Esophagus muscularis mucosa (tissue), 4 donors: ENCODE data around the gene GPC1. TPM values are rescaled to one million over a fixed set of nuclear protein-coding genes. Genes with fewer than 3 reads are reported as not detected.

ENCODE experiments used
- DNase-seq: peaks from one replicate; pipeline ENCODE4 v3.0.0-alpha.2; 2017; ENCODE audit errors: extremely low spot score
- H3K27ac ChIP-seq, 4 donors: fragments of 200-600 bp; sonication (generic); replicated peaks in 1 of 4; 1 replicate in 3 of 4; 2 replicates in 1 of 4; pipeline ENCODE4 v1.5.1; 2016 to 2019; ENCODE audit warnings: mild to moderate bottlenecking in 1 of 4
- H3K27me3 ChIP-seq, 4 donors: fragments of 200-600 bp; sonication (generic); one replicate each; pipeline versions ENCODE4 v1.5.1 to v1.6.0; 2016 to 2019
- H3K36me3 ChIP-seq, 4 donors: fragments of 200-600 bp; sonication (generic); one replicate each; pipeline ENCODE4 v1.5.1; 2016 to 2019
- H3K4me1 ChIP-seq, 4 donors: fragments of 200-600 bp; sonication (generic); one replicate each; pipeline ENCODE4 v1.5.1; 2016 to 2019
- H3K4me3 ChIP-seq, 4 donors: fragments of 200-600 bp; sonication (generic); 1 replicate in 2 of 4; 2 replicates in 2 of 4; pipeline ENCODE4 v1.5.1; 2016 to 2019; ENCODE audit warnings: mild to moderate bottlenecking in 4 of 4, moderate library complexity in 1 of 4
- H3K9me3 ChIP-seq, 4 donors: fragments of 200-600 bp; sonication (generic); 1 replicate in 3 of 4; 2 replicates in 1 of 4; pipeline ENCODE4 v1.5.1; 2016 to 2019
- EP300 ChIP-seq: sonication (generic); formaldehyde crosslinking; IDR thresholded peaks from one replicate; pipeline ENCODE4 v1.6.1; 2017; ENCODE audit warnings: antibody characterized with exemption
- POLR2A ChIP-seq: fragments of 450-650 bp; IDR thresholded peaks from one replicate; pipeline ENCODE4 v1.6.1; 2017; ENCODE audit warnings: antibody characterized with exemption, moderate library complexity, mild to moderate bottlenecking, low read depth
- POLR2AphosphoS5 ChIP-seq, 2 donors: sonication (generic); formaldehyde crosslinking; IDR thresholded peaks; one replicate each; pipeline ENCODE4 v1.6.1; 2017; ENCODE audit warnings: antibody characterized with exemption in 2 of 2
- WGBS: methylation state at CpG from one replicate; pipeline ENCODE4 v1.1.5; 2018; 5-methylcytosine and 5-hydroxymethylcytosine counted together
- intact Hi-C: fragments of 100-400 bp; cut with DNase I; formaldehyde crosslinking; loops from one replicate; pipeline ENCODE4 v1.15.1; 2023
- total RNA-seq, 4 donors: library from RNA; depleted of rRNA; stranded (reverse); fragments of >200 nt; gene quantifications; one replicate each; pipeline versions ENCODE4 v1.1.0 to v1.2.1, GENCODE V29; 2016
- TF ChIP-seq, protein P1 (sequence below), 3 experiments: fragments of 200-600 bp in 2 of 3; fragments of 450-650 bp in 1 of 3; sonication (generic) in 2 of 3; IDR thresholded peaks; one replicate each; pipeline ENCODE4 v1.5.1; 2017 to 2019; ENCODE audit warnings: antibody characterized with exemption in 3 of 3, mild to moderate bottlenecking in 2 of 3, moderate library complexity in 1 of 3

GPC1 gene
- total RNA-seq, 4 donors from 2014 or later = 29.1 to 71.5 (median 41.8) TPM

DNA sequence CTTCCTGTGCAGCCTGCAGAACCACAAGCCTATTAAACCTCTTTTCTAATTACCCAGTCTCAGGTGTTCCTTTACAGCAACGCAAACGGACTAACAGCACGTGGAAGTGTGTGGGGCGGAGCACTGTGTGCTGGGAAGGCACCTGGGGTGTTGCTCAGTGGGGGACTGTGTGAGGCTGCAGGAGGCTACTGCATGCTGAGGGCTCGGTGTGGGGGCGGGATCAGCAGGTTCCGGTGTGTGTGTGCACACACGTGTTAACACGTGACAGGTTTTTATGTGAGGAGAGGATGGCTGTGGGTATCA is 63.4 kb downstream of the GPC1 start:
- TF ChIP-seq EP300 (no peak), POLR2AphosphoS5 (IDR thresholded peaks at IDR 0.05) (no peak), POLR2A (no peak)
- TF ChIP-seq, protein P1, sequence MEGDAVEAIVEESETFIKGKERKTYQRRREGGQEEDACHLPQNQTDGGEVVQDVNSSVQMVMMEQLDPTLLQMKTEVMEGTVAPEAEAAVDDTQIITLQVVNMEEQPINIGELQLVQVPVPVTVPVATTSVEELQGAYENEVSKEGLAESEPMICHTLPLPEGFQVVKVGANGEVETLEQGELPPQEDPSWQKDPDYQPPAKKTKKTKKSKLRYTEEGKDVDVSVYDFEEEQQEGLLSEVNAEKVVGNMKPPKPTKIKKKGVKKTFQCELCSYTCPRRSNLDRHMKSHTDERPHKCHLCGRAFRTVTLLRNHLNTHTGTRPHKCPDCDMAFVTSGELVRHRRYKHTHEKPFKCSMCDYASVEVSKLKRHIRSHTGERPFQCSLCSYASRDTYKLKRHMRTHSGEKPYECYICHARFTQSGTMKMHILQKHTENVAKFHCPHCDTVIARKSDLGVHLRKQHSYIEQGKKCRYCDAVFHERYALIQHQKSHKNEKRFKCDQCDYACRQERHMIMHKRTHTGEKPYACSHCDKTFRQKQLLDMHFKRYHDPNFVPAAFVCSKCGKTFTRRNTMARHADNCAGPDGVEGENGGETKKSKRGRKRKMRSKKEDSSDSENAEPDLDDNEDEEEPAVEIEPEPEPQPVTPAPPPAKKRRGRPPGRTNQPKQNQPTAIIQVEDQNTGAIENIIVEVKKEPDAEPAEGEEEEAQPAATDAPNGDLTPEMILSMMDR (IDR thresholded peaks at IDR 0.05) = no peak
- DNase-seq = no peak
- Histone ChIP-seq H3K9me3 (no peaks in the 10 kb centered on the region), H3K27ac (no peak overlapping the region), H3K27me3 (no peaks in the 10 kb centered on the region), H3K4me3 (no peak overlapping the region), H3K36me3 (peaks cover 0 to 28% (median 20%) of the 10 kb centered on the region in 4 donors), H3K4me1 (no peaks in the 10 kb centered on the region)
- 85% methylated on average over 9 of the region's 9 CpGs for WGBS
- intact Hi-C loops = no loop called here

DNA sequence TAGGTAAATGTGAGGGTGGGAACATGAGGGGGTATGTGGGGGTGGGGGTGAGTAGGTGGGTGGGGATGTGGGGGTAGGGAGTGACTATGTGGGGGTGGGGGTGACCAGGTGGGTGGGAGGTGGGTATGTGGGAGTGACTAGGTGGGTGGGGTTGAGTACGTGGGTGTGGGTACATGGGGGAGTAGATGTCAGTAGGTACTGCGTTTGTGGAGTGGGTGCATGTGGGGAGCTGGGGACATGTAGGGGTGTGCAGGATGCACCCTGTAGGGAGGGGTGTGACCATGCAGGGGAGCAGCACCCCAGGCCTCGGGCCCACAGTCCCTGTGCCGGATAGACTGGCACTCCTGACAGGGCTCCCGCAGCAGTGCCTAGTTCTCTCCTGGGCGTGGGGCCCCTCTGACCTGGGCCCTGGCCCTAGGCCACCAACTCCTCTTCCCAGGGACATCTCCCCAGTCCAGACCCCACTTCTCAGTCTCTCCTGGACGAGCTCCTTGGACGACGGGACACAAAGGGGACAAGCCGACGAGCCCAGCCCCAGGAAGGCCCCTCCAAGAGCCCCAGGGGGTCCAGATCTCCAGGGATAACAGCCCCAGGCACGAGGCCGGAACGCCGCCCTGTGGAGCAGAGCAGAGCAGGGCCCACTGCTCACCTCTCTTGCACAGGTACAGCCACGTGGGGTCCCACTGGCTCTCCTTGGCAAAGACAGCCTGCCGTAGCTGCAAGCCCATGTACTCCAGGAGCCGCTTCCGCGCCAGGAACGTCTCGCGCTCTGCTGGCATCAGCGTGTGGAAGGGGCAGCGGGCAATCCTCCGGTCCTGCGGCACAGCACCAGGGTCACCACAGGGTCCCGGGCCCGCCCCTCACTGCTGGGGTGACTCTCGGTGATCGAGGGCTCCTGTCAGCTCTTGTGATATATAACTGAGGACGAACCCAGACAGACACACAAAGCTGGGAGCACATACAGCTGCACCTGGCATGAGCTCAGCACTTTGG is 64.1 kb downstream of the GPC1 start:
- H3K4me1 ChIP-seq = no peaks in the 10 kb centered on the region
- H3K27ac ChIP-seq = no peak overlapping the region
- no peak overlapping the region for H3K4me3 ChIP-seq
- H3K36me3 ChIP-seq = peaks cover 0 to 28% (median 19%) of the 10 kb centered on the region in 4 donors
- 97% methylated on average over 26 of the region's 32 CpGs for WGBS
- TF ChIP-seq POLR2AphosphoS5 (IDR thresholded peaks at IDR 0.05) (no peak), EP300 (no peak), POLR2A (no peak)
- TF ChIP-seq, protein P1 (IDR thresholded peaks at IDR 0.05) = no peak
- peak; percentile 62 for DNase-seq
- no peaks in the 10 kb centered on the region for H3K27me3 ChIP-seq
- intact Hi-C loops = no loop called here
- no peaks in the 10 kb centered on the region for H3K9me3 ChIP-seq

- DNase-seq = peak; percentile 86
- no peak overlapping the region for H3K27ac ChIP-seq
Observed at GRCh38 chr2:240500561-240501423, 65.3 kb downstream of the GPC1 start.

DNA sequence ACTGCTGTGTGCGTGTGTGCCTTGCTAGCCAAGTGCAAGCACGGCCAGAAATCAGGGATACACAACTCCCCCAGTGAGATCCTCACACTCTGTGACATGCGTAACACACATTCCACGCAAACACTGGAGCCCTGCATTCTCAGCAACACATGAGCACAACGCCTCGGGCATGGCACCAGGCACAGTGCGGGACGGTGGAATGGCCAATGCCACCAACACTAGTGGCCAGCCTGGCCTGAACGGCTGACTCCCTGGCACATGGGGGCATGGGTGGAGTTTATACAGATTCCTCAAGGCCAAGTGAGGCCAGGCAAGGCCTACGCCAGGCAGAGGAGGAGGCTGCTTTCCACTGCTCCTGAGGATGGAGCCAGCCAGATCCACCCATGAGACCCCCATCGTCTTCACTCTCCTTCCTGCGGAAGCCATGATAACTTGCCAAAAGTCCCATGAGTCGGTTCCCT is 66.1 kb downstream of the GPC1 start:
- H3K4me1 ChIP-seq = no peaks in the 10 kb centered on the region
- peaks cover 0 to 33% (median 19%) of the 10 kb centered on the region in 4 donors for H3K36me3 ChIP-seq
- no peaks in the 10 kb centered on the region for H3K27me3 ChIP-seq
- TF ChIP-seq POLR2AphosphoS5 (IDR thresholded peaks at IDR 0.05) = no peak
- TF ChIP-seq POLR2A = no peak
- TF ChIP-seq EP300 = no peak
- TF ChIP-seq, protein P1 (IDR thresholded peaks at IDR 0.05) = no peak
- 100% methylated on average over 3 of the region's 13 CpGs for WGBS
- no peak overlapping the region for H3K27ac ChIP-seq
- intact Hi-C loops = no loop called here
- DNase-seq = peak; percentile 68
- H3K9me3 ChIP-seq = no peaks in the 10 kb centered on the region
- no peak overlapping the region for H3K4me3 ChIP-seq

More at GRCh38 chr2:240500561-240501423, 65.3 kb downstream of the GPC1 start:
- Histone ChIP-seq H3K36me3 (peaks cover 0 to 33% (median 19%) of the 10 kb centered on the region in 4 donors), H3K27me3 (no peaks in the 10 kb centered on the region), H3K4me3 (no peak overlapping the region), H3K4me1 (no peaks in the 10 kb centered on the region), H3K9me3 (no peaks in the 10 kb centered on the region)
- no peak for TF ChIP-seq POLR2A
- TF ChIP-seq, protein P1 (IDR thresholded peaks at IDR 0.05) = no peak
- WGBS = 95% methylated on average over 13 of the region's 24 CpGs
- intact Hi-C loops = no loop called here
